ENCODE results near the gene CDCA7L. TPM values are rescaled to one million over a fixed set of nuclear protein-coding genes. Genes with fewer than 3 reads are reported as not detected.
"Not testable (repeated sequence)": the region's sequence is repeated elsewhere in the genome, so short reads cannot be mapped to it uniquely, and the experiment has no call there.

CDCA7L gene
- total RNA-seq, 1 donor from 2014 or later, result 41.1 TPM

DNA sequence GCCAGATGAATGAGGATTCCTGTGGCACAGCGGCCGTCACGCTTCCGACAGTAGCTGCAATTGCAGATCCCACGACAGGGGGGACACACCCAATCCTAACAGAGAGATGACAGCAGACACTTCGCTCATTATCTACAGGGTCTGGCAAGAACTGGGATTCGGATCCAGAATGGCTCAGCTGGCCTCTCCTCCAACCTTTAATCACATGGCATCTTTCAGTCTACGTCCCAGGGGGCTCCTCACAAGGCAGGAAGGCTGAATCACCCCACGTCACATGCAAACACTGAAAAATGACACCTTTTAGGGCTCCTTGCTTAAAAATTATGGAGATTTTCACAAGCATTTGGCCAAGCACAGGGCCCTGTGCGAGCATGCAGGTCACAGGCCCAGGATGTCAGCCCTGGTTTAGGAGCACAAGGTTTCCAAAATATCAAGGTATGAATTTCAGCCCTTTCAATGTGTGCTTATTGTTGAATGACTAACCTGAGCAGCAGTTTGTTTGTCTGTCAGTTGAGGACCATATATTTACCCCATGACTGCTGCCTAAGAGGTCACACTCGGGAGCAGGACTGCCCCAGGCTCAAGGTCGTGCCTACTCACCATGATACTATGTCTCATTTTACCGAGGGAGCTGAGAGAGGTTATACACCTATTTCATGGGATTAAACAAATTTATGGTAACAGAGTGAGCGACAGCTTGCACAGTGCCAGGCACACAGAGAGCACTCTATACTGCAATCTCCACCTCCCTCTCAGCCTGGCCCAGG is 42.5 kb downstream of the CDCA7L start:
- no peak for DNase-seq

DNA sequence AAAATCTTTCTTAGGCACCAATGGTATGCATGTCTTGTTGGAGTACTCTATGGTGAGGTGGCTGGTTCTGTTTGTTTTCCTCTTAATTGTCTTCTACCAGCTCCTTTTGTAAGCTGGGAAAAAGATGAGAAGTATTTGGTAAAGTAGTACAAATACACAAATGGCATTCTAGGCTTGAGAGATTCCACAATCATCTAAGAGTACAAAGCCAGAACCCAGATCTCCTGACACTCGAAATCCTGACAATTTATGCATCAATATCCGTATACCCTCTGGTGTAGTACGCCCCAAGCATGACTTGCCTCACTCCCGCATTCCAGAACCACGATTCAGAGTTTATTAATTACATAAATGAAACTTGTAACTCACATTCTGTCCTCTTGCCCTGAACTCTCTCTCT is 43.5 kb downstream of the CDCA7L start:
- no peak for DNase-seq

DNA sequence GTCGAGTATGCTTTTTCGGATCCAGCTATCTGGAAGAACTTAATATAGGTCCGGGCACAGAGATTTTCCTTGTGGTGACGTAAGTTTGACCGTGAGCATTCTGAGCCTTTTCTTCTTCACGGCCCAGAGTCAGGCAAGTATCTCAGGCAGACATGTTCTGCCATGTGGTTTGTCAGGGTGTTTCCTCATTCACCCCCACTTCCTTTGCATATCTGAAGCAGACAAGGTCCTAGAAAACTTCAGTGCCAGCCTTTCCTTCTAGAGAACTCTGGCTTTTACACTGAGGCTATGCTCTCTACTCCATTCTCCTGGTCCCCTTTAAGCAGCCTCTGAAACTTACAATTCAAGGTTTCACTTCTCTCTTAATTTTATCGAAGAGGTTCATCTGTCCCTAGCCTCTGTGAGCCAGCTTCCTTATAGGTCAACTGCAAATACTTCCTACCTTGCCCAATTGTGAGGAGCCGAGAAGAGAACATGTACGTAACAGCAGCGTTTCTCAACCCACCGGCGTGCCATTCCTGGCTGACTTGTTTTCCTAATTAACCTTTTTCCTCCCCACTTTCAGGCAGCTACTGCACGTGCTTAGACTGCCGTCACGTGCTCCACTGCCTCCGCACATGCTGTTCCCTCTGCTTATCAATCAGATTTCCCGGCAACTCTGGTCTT is 47.3 kb downstream of the CDCA7L start:
- DNase-seq, result no peak

DNA sequence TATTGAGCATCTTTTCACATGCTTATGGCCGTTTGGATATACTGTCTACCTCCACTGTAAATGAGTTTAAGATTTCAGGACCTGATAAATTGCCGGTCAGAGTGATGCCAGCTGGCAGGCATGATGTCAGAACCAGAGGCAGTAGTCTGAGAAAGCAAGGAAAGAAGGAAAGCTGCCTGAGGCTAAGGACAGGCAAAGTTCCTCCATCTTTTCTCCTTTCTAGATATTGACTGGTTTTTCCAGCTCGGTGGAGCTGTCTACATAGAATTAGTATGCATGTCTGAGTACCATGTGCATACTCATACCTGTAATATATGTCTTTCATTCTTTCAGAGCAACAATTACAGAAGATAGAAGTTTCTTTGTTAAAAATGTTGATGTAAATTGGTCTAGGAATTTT is 52.3 kb downstream of the CDCA7L start:
- DNase-seq, result no peak

DNA sequence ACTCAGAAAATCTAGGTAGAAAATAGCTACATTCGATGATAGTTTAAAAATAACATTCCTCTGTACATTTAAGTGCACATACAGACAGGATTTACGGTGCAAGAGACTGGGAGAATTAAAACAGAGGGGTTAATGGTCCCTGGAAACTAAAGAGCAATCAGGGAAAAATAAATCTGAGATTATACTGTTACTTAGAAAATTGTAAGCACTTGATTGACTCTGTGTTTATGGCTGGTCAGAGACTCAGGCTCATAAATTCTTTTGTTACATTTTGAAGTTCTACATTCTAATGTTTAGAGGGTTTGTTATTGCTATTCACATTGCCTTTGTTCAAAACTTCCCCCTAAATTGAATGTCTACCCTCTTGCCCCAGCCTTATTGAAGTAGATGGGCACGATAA is 54.4 kb downstream of the CDCA7L start:
- DNase-seq, result no peak

DNA sequence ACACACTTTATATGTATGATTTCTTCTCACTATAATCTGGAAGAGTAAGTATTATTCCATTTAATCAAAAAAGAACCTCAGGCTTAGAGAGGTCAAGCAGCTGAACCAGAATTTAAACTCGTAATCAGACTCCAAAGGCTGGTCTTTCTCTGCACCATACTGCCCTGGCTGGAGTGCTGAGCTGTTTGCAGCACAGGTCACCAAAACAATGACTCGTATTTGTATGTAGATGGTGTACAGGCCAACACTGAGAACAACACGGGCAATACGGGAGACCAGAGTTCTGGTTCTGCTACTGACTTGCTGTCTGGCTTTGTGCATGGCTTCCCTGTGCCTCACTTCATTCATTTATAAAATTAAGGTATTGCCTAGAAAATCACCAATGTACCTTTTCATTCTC is 57.9 kb downstream of the CDCA7L start:
- no peak for DNase-seq

DNA sequence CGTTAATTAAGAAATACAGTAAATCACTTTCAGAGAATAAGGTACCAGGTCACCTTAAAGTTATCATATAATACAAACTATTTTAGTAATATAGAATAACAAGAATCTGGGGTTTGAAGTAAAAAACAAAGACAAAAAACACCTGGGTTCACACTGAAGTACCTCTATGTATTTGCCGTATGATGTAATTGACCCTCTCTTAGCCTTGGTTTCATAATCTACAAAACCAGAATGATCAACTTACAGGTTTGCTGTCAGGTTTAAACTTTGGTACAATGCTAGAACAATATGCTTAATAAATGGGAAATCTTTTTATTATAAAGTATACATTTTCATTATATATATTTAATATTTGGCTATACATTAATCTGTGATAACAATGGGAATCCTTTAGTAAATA is 58.3 kb downstream of the CDCA7L start:
- DNase-seq, result no peak

DNA sequence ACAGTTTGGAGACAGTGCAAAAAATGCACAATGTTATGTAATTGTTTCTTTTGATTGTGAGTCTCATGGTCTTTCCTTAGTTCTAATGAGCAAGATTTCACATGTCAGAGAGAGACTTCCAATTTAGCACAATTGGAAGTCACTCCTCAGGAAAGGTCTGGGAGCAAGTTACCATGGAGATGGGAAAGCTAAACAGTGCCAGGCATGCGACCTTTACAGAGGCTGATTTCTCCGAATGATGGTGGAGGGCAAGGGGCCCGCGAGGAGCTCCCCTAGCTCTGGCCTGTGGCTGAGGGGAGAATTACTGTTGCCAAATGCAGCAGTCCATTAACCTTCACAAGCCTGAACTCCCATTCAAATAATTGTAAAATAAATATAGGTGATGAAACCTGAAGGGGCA is 59.3 kb downstream of the CDCA7L start:
- DNase-seq, result no peak

DNA sequence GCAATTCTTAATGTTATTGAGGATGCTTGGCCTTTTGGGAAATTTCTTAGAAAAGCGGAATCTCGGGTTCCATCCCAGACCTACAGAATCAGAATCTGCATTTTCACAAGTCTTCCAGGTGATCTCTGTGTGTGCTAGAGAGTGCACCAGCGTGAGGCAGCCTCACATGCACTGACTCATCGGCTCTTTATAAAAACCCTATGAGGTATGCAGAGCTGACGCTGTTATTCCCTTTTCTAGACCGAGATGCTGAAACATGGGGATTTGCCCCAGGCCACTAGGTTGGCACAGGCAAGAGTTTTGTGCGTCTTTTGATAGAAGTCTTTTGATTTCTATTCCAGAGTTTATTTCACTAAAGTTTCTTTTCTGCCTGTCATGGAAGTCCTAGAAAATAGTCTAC is 61.2 kb downstream of the CDCA7L start:
- no peak for DNase-seq

DNA sequence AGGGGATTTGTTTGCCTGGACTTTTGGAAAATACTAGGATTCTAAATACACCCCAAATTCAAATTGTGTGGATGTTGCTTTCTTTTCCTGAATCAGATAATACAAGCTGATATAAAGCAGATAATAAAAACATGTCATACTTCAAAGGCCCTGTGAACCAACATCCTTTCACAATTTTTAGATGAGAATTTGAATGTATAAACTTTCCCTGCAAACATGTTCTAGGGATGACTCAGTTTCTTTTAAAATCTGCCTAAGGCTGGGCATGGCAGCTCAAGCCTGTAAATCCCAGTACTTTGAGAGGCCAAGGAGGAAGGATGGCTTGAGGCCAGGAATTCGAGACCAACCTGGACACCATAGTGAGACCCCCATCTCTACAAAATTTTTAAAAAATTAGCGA is 62.2 kb downstream of the CDCA7L start:
- DNase-seq, result not testable (repeated sequence)

DNA sequence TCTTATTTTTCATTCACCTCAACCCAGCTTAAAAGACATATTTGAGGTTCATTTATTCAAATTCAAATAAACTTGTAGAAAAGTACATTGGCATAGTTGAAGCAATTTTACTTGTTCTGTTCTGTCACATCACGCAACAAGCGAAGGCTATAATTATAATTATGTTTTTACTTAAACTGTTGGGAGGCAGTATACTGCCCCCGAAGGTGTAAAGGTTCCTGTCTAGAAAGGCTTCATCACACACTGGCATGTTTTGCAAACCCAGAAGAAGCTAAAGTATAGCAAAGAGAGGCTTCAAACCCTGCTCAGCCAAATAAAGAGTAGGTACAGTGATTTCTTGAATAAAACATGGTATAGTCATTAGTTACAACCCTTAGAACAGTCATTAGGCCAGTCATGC is 62.6 kb downstream of the CDCA7L start:
- no peak for DNase-seq

DNA sequence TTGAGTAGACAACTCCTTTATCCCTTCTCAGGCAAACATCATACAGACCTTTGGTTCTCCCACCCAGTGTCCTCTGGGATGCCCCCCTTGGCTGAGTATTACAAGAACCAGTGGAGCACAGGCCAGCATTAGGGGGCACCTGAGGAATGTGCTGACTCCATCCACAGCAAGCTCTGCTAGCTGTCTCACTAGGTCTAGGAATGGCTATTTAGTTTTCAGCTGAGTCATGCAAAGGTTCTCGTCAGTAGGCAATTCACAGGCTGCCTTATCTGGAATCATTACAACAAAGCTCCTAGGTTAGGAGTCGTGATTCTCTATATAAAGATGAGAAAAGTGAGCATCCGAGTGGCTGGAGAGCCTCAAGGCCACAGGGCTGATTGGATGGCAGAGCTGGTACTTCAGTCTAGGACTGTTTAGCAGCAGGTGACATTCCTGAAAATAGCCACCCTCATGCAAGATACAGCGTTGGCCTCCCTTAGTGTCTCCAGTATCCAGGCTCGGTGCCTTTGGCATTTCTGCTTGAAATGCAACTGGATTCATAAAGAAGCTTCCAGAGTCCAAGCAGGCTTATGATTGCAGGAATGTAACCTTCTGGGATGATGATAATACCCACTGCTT is 75.8 kb downstream of the CDCA7L start:
- no peak for DNase-seq

DNA sequence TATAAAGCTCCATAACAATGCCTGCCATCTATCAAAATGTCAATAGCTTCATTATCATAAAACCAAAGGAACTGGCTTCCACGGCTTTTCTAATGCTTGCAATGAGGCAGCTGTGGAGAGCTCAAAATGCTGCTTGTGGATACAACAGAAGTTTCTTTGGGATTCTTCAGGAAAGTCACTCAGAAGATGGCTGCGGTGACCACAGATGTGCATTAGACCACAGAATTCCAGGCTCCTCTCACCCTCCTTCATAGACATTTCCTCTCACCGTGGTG is 77.2 kb downstream of the CDCA7L start:
- DNase-seq, result no peak

DNA sequence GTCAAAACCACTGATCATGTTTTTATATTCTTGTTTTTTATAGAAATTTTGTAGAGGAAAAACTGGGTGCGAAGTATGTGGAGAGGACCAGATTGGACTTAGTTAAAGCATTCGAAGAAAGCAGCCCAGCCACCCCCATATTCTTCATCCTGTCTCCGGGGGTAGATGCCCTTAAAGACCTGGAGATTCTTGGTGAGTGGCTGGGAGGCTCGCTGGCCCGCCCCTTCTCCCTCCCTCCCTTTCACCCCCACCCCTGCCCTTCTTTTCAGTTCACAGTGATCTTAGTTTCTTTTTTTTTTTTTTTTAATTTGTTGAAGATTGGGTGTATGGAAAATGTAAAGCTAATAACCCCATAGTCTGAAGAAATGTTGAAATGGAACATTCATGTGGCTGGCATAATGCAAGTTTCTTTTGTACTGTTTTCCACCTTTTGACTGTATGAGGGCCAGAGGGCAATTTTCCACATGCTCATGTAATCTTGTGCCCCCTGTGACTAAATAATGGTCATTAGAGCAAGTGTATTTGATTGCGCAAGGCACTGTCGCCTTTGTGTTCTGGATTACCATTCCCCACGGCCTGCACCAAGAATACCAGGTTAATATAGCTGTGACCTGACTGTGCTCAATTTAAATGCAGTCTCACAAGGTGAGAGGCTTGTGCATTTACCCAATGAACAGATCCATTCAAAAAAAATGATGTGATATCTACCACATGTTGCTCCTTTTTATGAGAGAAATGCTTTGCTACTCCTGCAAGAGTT is 77.7 kb downstream of the CDCA7L start:
- DNase-seq, result no peak

DNA sequence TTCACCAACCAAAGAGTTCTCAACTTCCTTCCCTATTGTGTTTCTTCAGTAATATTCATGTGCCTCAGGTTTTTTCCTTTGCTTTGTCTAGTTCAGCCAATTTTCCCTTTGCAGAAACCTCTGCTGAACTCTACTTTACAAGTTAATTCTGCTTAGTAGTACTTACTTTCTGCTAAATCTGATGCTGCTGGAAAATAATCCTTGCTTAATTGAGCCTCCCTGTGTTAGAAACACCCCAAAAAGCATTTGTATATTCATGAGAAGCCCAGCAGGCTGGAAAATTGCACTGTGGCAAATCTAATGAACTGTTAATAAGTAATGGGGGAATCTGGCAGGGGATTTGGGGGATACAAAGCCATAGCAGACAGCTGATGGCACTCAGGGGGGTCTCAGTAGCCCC is 78.5 kb downstream of the CDCA7L start:
- no peak for DNase-seq

DNA sequence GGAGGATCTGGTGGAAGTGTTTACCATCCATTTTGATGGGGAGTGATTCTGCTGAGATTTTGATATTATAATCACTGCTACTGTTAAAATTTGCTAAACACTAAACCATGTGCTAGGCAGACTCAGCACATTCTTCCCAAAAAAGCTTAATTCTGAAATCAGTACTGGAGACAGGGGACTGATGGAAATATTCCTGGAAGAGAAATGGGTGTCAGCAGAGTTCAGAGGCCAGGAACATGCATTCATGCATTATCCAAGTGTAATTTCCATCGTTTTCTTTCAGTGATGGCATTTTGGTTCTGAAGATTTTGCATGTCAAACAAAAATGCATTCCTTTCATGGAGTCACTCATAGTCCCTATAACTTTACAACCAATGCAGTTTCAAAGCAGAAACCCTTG is 79.0 kb downstream of the CDCA7L start:
- no peak for DNase-seq

DNA sequence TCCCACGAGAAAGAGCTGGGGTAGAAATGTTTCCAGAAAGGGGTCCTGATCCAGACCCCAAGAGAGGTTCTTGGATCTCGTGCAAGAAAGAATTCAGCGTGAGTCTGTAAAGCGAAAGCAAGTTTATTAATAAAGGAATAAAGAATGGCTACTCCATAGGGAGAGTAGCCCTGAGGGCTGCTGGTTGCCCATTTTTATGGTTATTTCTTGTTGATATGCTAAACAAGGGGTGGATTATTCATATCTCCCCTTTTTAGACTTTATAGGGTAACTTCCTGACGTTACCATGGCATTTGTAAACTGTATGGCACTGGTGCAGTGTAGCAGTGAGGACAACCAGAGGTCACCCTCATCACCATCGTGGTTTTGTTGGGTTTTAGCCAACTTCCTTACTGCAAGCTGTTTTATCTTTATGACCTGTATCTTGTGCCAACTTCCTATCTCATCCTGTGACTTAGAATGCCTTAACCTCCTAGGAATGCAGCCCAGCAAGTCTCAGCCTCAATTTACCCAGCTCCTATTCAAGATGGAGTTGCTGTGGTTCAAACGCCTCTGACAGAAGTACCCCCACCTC is 80.0 kb downstream of the CDCA7L start:
- not testable (repeated sequence) for DNase-seq

DNA sequence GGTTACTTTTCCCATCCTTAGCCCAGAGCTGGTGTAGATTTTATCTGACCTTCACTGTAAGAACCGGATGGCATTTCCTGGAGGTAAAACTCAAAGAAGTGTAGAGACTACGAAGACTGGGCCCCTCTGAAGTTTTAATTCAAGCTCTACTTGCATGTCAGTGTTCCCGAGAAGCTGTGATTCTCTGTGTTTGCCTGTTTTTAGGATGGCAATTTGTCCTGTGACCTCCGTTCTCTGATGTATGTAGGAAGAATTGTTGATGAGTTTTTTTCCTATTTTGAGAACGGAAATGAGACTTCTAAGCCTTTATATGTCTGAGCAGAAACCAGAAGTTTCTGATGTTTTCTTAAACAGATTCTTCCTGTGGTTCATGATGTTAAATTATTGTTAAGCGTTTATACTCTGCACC is 94.1 kb downstream of the CDCA7L start:
- DNase-seq, result no peak

Measured in skin of body (tissue), 2 donors.